Panc1 (cell line): ENCODE measurements around the gene TADA3.

Source experiments
- POLR2AphosphoS5 ChIP-seq: IDR thresholded peaks from 2 replicates; pipeline ENCODE4 v1.6.1; 2012; ENCODE audit warnings: mild to moderate bottlenecking, low read depth, low read length, moderate library complexity
- TF ChIP-seq, protein P1 (sequence below), 2 experiments: IDR thresholded peaks; 2 replicates each; pipeline ENCODE4 v1.6.1; 2011 to 2012; ENCODE audit warnings: low read depth in 2 of 2, control low read depth in 1 of 2, low read length in 1 of 2, mild to moderate bottlenecking in 1 of 2, moderate library complexity in 1 of 2; ENCODE audit not compliant: insufficient read depth in 1 of 2
- TF ChIP-seq, protein P2 (sequence below): fragments of 450-650 bp; IDR thresholded peaks from 2 replicates; pipeline ENCODE4 v1.5.1; 2017; ENCODE audit warnings: mild to moderate bottlenecking

DNA sequence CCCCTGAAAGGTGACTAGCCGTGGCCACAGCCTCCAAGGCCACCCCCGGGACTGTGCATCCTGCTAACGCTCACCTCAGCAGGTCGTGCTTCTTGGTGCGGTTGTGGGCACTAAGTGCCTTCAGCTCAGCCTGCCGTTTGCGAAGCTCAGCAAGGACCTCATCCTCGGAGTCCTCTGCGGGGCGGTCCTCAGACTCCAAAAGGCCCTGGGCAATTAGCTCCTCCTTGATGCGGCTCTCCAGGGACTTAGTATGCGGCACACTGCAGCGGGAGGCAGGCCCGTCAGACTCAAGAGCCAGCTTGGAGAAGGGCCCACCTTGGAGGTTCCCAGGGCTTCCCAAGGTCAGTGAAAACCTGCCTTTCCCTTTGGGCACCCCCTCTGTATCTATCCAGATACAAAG is 8.3 kb downstream of the TADA3 start:
- TF ChIP-seq, protein P1, sequence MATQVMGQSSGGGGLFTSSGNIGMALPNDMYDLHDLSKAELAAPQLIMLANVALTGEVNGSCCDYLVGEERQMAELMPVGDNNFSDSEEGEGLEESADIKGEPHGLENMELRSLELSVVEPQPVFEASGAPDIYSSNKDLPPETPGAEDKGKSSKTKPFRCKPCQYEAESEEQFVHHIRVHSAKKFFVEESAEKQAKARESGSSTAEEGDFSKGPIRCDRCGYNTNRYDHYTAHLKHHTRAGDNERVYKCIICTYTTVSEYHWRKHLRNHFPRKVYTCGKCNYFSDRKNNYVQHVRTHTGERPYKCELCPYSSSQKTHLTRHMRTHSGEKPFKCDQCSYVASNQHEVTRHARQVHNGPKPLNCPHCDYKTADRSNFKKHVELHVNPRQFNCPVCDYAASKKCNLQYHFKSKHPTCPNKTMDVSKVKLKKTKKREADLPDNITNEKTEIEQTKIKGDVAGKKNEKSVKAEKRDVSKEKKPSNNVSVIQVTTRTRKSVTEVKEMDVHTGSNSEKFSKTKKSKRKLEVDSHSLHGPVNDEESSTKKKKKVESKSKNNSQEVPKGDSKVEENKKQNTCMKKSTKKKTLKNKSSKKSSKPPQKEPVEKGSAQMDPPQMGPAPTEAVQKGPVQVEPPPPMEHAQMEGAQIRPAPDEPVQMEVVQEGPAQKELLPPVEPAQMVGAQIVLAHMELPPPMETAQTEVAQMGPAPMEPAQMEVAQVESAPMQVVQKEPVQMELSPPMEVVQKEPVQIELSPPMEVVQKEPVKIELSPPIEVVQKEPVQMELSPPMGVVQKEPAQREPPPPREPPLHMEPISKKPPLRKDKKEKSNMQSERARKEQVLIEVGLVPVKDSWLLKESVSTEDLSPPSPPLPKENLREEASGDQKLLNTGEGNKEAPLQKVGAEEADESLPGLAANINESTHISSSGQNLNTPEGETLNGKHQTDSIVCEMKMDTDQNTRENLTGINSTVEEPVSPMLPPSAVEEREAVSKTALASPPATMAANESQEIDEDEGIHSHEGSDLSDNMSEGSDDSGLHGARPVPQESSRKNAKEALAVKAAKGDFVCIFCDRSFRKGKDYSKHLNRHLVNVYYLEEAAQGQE (IDR thresholded peaks at IDR 0.05; ENCODE audit: insufficient read depth in 1 of 2, low read depth in 2 of 2, low read length in 1 of 2) = no peak
- TF ChIP-seq, protein P2, sequence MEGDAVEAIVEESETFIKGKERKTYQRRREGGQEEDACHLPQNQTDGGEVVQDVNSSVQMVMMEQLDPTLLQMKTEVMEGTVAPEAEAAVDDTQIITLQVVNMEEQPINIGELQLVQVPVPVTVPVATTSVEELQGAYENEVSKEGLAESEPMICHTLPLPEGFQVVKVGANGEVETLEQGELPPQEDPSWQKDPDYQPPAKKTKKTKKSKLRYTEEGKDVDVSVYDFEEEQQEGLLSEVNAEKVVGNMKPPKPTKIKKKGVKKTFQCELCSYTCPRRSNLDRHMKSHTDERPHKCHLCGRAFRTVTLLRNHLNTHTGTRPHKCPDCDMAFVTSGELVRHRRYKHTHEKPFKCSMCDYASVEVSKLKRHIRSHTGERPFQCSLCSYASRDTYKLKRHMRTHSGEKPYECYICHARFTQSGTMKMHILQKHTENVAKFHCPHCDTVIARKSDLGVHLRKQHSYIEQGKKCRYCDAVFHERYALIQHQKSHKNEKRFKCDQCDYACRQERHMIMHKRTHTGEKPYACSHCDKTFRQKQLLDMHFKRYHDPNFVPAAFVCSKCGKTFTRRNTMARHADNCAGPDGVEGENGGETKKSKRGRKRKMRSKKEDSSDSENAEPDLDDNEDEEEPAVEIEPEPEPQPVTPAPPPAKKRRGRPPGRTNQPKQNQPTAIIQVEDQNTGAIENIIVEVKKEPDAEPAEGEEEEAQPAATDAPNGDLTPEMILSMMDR = no peak
- TF ChIP-seq POLR2AphosphoS5 = no peak
